ENCODE data around the gene ARFGEF3. TPM values are rescaled to one million over a fixed set of nuclear protein-coding genes. Genes with fewer than 3 reads are reported as not detected.

The ARFGEF3 gene
- total and polyA plus RNA-seq, 10 of the 15 experiments (the other 5 are each of a cell fraction or from before 2014, with no cell fraction given) = under 0.01 to 0.08 (median 0.02) TPM; not detected in 1

GRCh38 chr6:138113588-138114210 is 48.0 kb upstream of the ARFGEF3 start (continued):
- no peak for TF ChIP-seq PBX3 (IDR thresholded peaks at IDR 0.05; ENCODE audit: insufficient replicate concordance, low read depth, low read length)
- no peak for TF ChIP-seq CHD1 (IDR thresholded peaks at IDR 0.05; ENCODE audit: low read depth, low read length)
- no peak for TF ChIP-seq CREM (IDR thresholded peaks at IDR 0.05; ENCODE audit: low read depth)
- TF ChIP-seq BMI1 (IDR thresholded peaks at IDR 0.05; ENCODE audit: borderline replicate concordance) = no peak
- no peak for TF ChIP-seq MAX (IDR thresholded peaks at IDR 0.05; ENCODE audit: low read depth, low read length)

- H3K4me2 ChIP-seq (ENCODE audit: control insufficient read depth, insufficient read depth) = no peak overlapping the region
- no peaks in the 10 kb centered on the region for H4K20me1 ChIP-seq (ENCODE audit: control insufficient read depth, insufficient read depth)
- CTCF ChIA-PET = interaction anchor here (0.6 to 8.0 kb wide), 40 partner anchors 8 to 1289 kb away, joined by 3 to 97 read pairs (median 6); partner anchors contain the start of gene HEBP2
- H3K9ac ChIP-seq (ENCODE audit: control insufficient read depth, insufficient read depth, low read length) = no peak overlapping the region
- in situ Hi-C loops (cut with MboI) (loop anchor here (5.0 to 10.0 kb wide), 4 partner anchors 172 to 642 kb away; no protein-coding TSS in a partner anchor), intact Hi-C loops (cut with micrococcal nuclease; ENCODE audit: unreplicated experiment) (loop anchor here (5.0 kb wide), 2 partner anchors 312 to 652 kb away; no protein-coding TSS in a partner anchor)
- H2AFZ ChIP-seq (ENCODE audit: control insufficient read depth, low read depth, low read length) = no peak overlapping the region
- DNase-seq (ENCODE audit: low read depth, low spot score) = no peak
- POLR2A ChIA-PET = no interaction called here
- no peaks in the 10 kb centered on the region for H3K9me3 ChIP-seq (replicated peaks; ENCODE audit: control insufficient read depth, insufficient read depth, low read length)
- H3K27me3 ChIP-seq (replicated peaks in 1 of 2; ENCODE audit: control insufficient read depth in 2 of 2, insufficient read depth in 2 of 2, low read length in 1 of 2) = no peaks in the 10 kb centered on the region
- H3K79me2 ChIP-seq (ENCODE audit: control insufficient read depth, insufficient read depth, low read length) = no peaks in the 10 kb centered on the region
- WGBS (ENCODE audit: insufficient coverage, insufficient replicate concordance, low lambda C conversion rate, missing lambda C conversion rate) = 3% methylated on average over 7 of the region's 7 CpGs
- RAD21 ChIA-PET (ENCODE audit: unreplicated experiment) = interaction anchor here (1.0 to 3.0 kb wide), 9 partner anchors 102 to 651 kb away, joined by 3 to 33 read pairs (median 4); no protein-coding TSS in a partner anchor
- no peak overlapping the region for H3K4me3 ChIP-seq
- no peak for ATAC-seq
- H3K27ac ChIP-seq (ENCODE audit: control insufficient read depth, insufficient read depth) = no peak overlapping the region
- SMC1A ChIA-PET (ENCODE audit: uncharacterized antibody, unreplicated experiment) = interaction anchor here (0.6 to 5.4 kb wide), 13 partner anchors 9 to 651 kb away, joined by 3 to 46 read pairs (median 3); no protein-coding TSS in a partner anchor
- BruUV-seq (replicated peaks) = no TSS peak
- no peaks in the 10 kb centered on the region for H3K36me3 ChIP-seq (ENCODE audit: control insufficient read depth in 2 of 2, insufficient read depth in 2 of 2, low read length in 1 of 2)
- TF ChIP-seq MYC (IDR thresholded peaks at IDR 0.05; ENCODE audit: insufficient read depth, insufficient read length, insufficient replicate concordance, low read length, severe bottlenecking) (no peak), SREBF1 (IDR thresholded peaks at IDR 0.05; ENCODE audit: low read length) (no peak), SMAD5 (IDR thresholded peaks at IDR 0.05; ENCODE audit: low read depth) (no peak), SIN3A (IDR thresholded peaks at IDR 0.05; ENCODE audit: low read depth, low read length) (no peak)
- no peaks in the 10 kb centered on the region for H3K4me1 ChIP-seq (ENCODE audit: control insufficient read depth, insufficient read depth, low read length)
- FAIRE-seq = no peak
These were observed 46.5 kb upstream of the ARFGEF3 start for GRCh38 chr6:138115201-138115600.

All from GM12878 (cell line).